ENCODE data around the gene SLC4A2.

The SLC4A2 gene

GRCh38 chr7:151064454-151064853, 5.1 kb downstream of the SLC4A2 start:
- no peak for DNase-seq (ENCODE audit: low spot score)

- DNase-seq (ENCODE audit: low spot score), result no peak
These were observed 5.6 kb downstream of the SLC4A2 start for GRCh38 chr7:151064993-151065392.

GRCh38 chr7:151065516-151065915, 6.1 kb downstream of the SLC4A2 start:
- DNase-seq (ENCODE audit: low spot score), result no peak

DNA sequence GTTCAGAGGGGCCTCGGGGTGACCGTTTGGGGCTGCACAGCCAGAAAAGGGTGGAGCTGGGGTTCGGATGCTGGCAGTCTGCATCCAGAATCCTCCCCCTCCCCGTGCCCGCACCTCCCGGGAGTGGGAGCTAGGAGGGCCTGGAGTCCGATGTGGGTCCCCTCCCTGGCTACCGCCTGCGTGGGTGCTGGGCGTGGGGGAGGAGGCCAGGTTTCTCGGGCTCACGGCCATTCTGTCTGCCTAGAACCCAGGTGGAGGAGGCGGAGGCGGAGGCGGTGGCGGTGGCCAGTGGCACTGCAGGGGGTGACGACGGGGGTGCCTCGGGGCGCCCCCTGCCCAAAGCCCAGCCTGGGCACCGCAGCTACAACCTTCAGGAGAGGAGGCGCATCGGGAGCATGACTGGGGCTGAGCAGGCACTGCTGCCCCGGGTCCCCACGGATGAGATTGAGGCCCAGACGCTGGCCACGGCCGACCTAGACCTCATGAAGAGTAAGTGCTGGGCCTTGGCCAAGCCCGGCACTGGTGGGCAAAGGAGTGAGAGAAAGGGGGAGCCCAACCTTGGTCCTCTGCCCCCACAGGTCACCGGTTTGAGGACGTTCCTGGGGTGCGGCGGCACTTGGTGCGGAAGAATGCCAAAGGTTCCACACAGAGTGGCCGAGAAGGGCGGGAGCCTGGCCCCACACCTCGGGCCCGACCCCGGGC, 7.0 kb downstream of the SLC4A2 start:
- no peak for DNase-seq (ENCODE audit: low spot score)

DNA sequence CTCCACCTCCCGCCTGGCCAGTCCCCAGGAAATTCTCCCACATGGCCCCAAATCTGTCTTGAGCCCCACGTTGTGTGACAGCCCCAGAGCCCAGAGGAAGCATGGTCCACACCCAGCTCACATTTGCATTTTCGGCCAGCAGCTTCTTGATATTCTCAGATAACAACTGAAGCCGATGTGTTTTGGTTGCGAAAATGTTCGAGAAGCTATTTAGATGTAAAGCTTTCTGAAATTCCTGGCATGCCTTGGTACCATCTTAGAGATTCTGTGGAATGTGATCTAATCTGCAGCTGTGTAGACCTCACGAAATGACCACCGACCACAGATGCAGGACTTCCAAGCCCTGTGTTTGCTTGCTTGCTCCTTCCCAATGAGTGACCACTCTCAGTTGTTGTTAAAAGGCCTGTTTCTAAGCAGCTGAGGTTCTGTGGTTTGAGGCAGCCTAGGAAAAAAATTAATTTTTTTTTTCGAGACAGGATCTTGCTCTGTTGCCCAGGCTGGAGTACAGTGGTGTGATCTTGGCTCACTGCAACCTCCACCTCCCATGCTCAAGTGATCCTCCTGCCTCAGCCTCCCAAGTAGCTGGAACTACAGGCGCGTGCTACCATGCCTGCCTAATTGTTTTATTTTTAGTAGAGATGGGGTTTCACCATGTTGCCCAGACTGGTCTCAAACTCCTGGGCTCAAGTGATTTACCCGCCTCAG, 8.8 kb downstream of the SLC4A2 start:
- DNase-seq (ENCODE audit: low spot score), result no peak

- no peak for DNase-seq (ENCODE audit: low spot score)
These were observed 10.6 kb downstream of the SLC4A2 start for GRCh38 chr7:151069841-151070573.

GRCh38 chr7:151070574-151070960, 11.2 kb downstream of the SLC4A2 start:
- DNase-seq (ENCODE audit: low spot score), result no peak

DNA sequence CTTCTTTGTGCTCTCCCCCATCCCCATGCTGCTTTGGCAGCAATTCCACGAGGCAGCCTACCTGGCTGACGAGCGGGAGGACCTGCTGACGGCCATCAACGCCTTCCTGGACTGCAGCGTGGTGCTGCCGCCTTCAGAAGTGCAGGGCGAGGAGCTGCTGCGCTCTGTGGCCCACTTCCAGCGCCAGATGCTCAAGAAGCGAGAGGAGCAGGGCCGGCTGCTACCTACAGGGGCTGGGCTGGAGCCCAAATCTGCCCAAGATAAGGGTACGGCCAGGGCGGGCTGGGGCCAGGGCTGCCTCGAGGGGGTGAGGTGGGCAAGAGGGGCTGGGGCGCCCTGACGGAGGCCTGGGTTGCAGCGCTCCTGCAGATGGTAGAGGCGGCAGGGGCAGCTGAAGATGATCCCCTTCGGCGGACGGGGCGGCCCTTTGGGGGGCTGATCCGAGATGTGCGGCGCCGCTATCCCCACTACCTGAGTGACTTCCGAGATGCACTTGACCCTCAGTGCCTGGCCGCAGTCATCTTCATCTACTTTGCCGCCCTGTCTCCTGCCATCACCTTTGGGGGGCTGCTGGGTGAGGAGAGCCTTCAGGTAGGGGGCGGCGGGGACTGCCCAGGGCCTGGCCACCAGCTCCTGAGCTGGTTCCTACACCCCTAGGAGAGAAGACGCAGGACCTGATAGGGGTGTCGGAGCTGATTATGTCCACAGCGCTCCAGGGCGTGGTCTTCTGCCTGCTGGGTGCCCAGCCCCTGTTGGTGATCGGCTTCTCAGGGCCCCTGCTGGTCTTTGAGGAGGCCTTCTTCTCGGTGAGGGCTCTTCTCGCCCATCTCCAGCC, 11.9 kb downstream of the SLC4A2 start:
- no peak for DNase-seq (ENCODE audit: low spot score)

DNA sequence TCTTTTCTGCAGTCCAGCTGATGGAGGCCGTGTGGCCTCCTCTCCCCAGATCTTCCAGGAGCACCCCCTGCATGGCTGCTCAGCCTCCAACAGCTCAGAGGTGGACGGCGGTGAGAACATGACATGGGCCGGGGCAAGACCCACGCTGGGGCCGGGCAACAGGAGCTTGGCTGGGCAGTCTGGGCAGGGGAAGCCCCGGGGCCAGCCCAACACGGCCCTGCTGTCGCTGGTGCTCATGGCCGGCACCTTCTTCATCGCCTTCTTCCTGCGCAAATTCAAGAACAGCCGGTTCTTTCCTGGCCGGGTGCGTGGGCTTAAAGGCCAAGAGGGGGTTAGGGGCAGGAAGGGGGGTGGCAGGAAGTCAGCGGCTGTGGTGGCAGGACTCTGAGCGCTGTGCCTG, 14.6 kb downstream of the SLC4A2 start:
- no peak for DNase-seq (ENCODE audit: low spot score)

GRCh38 chr7:151074817-151075661, 15.7 kb downstream of the SLC4A2 start:
- no peak for DNase-seq (ENCODE audit: low spot score)

DNA sequence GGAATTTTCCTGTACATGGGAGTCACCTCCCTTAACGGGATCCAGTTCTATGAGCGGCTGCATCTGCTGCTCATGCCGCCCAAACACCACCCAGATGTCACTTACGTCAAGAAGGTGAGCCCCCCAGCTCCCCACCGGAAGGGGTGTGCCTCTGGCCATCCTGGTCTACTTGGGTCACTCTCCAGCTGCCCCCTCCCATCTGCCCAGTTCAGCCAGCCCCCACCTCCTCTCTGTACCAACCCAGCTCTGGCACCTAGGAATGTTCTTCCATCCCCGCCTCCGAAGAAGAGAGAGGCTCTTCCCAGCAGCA, 16.2 kb downstream of the SLC4A2 start:
- DNase-seq (ENCODE audit: low spot score), result no peak

- DNase-seq (ENCODE audit: low spot score), result no peak
These were observed 16.6 kb downstream of the SLC4A2 start for GRCh38 chr7:151075978-151076426.

GRCh38 chr7:151076863-151077704, 17.7 kb downstream of the SLC4A2 start:
- no peak for DNase-seq (ENCODE audit: low spot score)

DNA sequence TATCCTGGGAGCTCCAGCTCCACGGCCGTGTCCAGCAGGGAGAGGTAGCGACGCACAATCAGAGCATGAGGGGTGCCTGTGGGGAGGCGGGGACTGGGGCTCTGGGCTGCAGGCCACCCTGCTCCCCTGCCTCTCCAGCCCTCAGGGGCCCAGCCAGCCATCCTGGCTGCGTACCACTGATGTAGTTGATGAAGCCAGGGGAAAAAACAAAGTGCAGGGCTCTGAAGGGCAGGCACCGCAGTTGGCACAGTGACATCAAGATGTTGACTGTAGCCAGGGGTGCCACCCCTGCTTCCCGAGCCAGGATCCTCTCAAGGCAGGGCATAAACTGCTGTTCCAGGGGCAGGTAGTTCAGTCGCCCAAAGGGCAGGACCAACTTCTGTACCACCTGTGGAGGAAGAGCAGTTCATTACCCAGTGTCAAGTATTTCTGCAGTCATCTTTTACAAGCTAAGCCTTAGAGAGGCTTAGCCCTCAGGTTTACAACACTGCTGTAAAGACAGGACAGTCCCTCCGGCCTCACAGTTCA, 18.4 kb downstream of the SLC4A2 start:
- no peak for DNase-seq (ENCODE audit: low spot score)

- DNase-seq (ENCODE audit: low spot score), result no peak
These were observed 19.0 kb downstream of the SLC4A2 start for GRCh38 chr7:151078233-151079040.

DNA sequence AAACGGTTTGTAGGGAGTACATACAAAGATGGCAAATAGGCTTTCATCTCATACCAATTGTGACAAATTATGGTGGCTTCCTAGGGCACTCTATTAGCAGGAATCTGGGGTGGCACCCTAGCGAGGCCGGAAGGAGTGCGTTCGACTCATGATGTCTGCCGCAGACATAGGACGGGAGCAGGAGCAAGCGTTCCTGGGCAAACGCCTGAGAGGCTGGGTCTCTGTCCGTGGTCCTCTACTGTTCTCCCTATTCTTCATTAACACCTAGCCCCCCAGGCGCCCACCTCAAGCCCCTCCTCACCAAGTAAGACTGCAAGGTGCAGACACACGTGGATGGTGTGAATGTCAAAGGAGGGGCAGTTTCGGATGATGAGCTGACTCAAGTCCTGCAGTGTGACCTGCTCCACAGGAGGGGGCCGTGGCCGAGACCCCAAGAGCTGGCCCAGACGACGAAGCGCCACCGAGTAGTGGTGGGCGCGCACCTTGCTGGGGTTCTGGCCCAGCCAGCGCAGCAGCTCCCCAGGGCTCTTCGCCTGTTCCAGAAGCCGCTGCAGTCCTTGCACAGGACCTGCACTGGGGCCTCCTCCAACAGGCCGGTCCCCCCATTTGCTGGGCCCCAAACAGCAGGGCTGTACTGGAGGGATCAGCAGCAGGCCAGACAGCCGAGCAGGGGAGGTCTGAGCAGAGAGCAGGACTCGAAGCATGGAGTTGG, 20.0 kb downstream of the SLC4A2 start:
- no peak for DNase-seq (ENCODE audit: low spot score)

- DNase-seq (ENCODE audit: low spot score), result peak; percentile 36
These were observed 20.7 kb downstream of the SLC4A2 start for GRCh38 chr7:151080067-151080521.

DNA sequence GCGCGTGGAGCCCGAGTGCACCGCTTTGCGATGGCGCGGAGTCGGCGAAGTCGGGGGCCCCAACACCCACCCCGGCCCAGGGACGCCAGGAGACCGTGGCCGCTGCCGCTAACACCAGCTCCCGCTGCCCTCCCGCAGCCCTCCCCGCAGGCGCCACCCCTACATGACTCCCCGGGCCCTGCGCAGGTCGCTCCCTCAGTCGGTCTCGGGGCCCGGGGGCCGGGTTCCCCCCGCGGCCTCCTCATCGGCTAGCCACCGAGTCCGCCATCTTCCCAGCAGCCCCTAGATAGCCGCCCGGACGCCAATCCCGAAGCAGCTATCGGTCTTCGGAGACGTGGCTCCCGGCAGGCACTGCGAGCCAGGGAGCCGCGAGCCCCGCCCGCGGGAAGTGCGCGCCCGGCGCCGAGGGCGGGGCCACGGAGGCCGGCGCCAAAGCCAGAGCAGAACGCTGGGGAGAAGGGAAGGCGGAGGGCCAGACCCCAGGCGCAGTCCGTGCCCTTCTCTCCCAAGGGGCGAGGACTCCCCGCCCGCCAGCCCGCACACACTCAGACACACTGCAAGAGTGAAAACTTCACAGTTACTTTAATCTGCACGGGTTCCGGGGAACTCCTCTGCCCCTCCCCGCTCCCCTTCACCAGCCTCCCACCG, 21.3 kb downstream of the SLC4A2 start, which contains the start of gene FASTK:
FASTK (minus strand) TSS at position 288 of the 648 bp plus-strand sequence; CDS start at position 245, 43 bp downstream.
- DNase-seq (ENCODE audit: low spot score), result peak; percentile 91
